ENCODE results near the gene DNAH2.

- TF ChIP-seq EZH2 (IDR thresholded peaks at IDR 0.05; ENCODE audit: borderline replicate concordance, low read depth, low read length) (no peak), ETS2 (tag; IDR thresholded peaks at IDR 0.05; ENCODE audit: borderline replicate concordance, poor library complexity, severe bottlenecking) (no peak), ARID2 (IDR thresholded peaks at IDR 0.05) (no peak), TAF1 (IDR thresholded peaks at IDR 0.05; ENCODE audit: control insufficient read depth, extremely low read depth, insufficient read depth, low read length, severe bottlenecking) (no peak)
- TF ChIP-seq, protein P1, sequence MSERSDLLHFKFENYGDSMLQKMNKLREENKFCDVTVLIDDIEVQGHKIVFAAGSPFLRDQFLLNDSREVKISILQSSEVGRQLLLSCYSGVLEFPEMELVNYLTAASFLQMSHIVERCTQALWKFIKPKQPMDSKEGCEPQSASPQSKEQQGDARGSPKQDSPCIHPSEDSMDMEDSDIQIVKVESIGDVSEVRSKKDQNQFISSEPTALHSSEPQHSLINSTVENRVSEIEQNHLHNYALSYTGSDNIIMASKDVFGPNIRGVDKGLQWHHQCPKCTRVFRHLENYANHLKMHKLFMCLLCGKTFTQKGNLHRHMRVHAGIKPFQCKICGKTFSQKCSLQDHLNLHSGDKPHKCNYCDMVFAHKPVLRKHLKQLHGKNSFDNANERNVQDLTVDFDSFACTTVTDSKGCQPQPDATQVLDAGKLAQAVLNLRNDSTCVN (CRISPR knock-in tag; IDR thresholded peaks at IDR 0.05): no peak
- TF ChIP-seq, protein P2, sequence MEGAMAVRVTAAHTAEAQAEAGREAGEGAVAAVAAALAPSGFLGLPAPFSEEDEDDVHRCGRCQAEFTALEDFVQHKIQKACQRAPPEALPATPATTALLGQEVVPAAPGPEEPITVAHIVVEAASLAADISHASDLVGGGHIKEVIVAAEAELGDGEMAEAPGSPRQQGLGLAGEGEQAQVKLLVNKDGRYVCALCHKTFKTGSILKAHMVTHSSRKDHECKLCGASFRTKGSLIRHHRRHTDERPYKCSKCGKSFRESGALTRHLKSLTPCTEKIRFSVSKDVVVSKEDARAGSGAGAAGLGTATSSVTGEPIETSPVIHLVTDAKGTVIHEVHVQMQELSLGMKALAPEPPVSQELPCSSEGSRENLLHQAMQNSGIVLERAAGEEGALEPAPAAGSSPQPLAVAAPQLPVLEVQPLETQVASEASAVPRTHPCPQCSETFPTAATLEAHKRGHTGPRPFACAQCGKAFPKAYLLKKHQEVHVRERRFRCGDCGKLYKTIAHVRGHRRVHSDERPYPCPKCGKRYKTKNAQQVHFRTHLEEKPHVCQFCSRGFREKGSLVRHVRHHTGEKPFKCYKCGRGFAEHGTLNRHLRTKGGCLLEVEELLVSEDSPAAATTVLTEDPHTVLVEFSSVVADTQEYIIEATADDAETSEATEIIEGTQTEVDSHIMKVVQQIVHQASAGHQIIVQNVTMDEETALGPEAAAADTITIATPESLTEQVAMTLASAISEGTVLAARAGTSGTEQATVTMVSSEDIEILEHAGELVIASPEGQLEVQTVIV (CRISPR knock-in tag; IDR thresholded peaks at IDR 0.05; ENCODE audit: borderline replicate concordance): no peak
Observed at GRCh38 chr17:7668482-7668881, 49.1 kb upstream of the DNAH2 start.

Data from K562 (cell line).